ENCODE results near the gene CNTNAP2. TPM values are rescaled to one million over a fixed set of nuclear protein-coding genes. Genes with fewer than 3 reads are reported as not detected.

The CNTNAP2 gene
- total and polyA plus RNA-seq, 9 donors = 8.3 to 18.8 (median 10.4) TPM

DNA sequence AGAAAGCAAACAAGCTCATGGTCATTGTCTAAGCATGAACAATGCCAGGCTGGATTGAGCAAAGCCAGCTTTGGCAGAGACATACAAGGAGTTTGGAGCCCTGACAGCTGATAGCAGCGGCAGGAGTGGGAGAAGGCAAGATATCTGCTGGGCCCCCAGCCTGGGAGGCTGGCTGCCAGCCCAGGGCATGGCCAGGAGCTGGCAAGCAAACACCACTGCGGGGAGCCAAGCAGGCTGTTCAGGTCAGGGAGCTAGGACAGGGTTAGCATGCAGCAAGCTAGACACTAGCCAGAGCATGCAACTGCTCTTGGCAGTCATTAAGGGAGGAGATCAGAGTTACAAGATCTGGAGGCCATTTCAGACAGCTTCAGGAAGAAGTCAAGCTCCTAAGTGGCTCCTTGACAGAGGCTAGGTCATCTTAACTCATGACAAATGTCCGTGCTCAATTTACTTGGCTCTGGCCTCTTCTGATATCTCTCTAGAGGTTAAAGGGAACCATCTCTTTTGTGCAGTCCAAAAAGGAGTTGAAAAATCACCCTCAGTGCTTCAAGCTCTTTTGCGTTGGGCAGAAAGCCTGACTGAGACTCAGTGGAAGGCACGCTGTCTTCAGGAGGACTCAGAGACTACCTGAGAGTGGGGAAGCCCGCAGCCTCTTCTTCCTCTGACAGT is 2037.1 kb downstream of the CNTNAP2 start:
- H3K27ac ChIP-seq (ENCODE audit: low read length) = no peak overlapping the region
- no peaks in the 10 kb centered on the region for H3K36me3 ChIP-seq (ENCODE audit: control insufficient read depth, insufficient read depth, low read length)
- 39% methylated on average over 5 of the region's 6 CpGs for WGBS (ENCODE audit: insufficient coverage)
- no peak overlapping the region for H3K4me3 ChIP-seq (ENCODE audit: low read length)
- peaks cover 2% of the 10 kb centered on the region for H3K9me3 ChIP-seq (replicated peaks; ENCODE audit: control insufficient read depth, low read depth, low read length)
- H3K4me1 ChIP-seq (ENCODE audit: control insufficient read depth, insufficient read depth, low read length) = peaks cover 9% of the 10 kb centered on the region
- DNase-seq = peak; percentile 78
- H3K27me3 ChIP-seq (ENCODE audit: control insufficient read depth, insufficient read depth, low read length) = no peaks in the 10 kb centered on the region

DNA sequence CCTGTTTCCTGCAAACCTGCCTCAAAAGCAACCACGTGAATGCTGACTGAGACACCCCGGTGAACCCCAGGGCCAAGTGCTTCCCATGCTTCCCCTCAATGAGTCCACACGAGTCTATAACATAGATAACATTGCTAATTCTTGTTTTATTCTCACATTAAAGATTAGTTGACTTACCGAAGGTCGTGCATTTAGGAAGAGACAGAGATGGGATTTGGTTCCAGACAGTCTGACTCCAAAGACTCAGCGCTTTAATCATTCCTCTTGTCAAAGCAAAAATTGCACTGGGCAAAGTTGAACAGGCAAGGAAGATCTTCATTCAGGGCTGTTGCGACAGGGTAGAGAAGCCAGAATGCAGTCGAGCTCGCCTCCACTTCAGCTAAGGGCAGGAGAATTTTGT is 2038.4 kb downstream of the CNTNAP2 start:
- H3K9me3 ChIP-seq (replicated peaks; ENCODE audit: control insufficient read depth, low read depth, low read length) = peaks cover 2% of the 10 kb centered on the region
- DNase-seq = no peak
- H3K27ac ChIP-seq (ENCODE audit: low read length) = no peak overlapping the region
- no peaks in the 10 kb centered on the region for H3K27me3 ChIP-seq (ENCODE audit: control insufficient read depth, insufficient read depth, low read length)
- 67% methylated on average over 2 of the region's 9 CpGs for WGBS (ENCODE audit: insufficient coverage)
- peaks cover 9% of the 10 kb centered on the region for H3K4me1 ChIP-seq (ENCODE audit: control insufficient read depth, insufficient read depth, low read length)
- H3K36me3 ChIP-seq (ENCODE audit: control insufficient read depth, insufficient read depth, low read length) = no peaks in the 10 kb centered on the region
- no peak overlapping the region for H3K4me3 ChIP-seq (ENCODE audit: low read length)

- 85% methylated on average over 5 of the region's 8 CpGs for WGBS (ENCODE audit: insufficient coverage)
- H3K36me3 ChIP-seq (ENCODE audit: control insufficient read depth, insufficient read depth, low read length) = no peaks in the 10 kb centered on the region
- H3K27me3 ChIP-seq (ENCODE audit: control insufficient read depth, insufficient read depth, low read length) = no peaks in the 10 kb centered on the region
- H3K4me3 ChIP-seq (ENCODE audit: low read length) = no peak overlapping the region
- no peak for DNase-seq
- peaks cover 9% of the 10 kb centered on the region for H3K4me1 ChIP-seq (ENCODE audit: control insufficient read depth, insufficient read depth, low read length)
- peaks cover 2% of the 10 kb centered on the region for H3K9me3 ChIP-seq (replicated peaks; ENCODE audit: control insufficient read depth, low read depth, low read length)
- H3K27ac ChIP-seq (ENCODE audit: low read length) = no peak overlapping the region
Observed at GRCh38 chr7:148155826-148156225, 2039.2 kb downstream of the CNTNAP2 start.

DNA sequence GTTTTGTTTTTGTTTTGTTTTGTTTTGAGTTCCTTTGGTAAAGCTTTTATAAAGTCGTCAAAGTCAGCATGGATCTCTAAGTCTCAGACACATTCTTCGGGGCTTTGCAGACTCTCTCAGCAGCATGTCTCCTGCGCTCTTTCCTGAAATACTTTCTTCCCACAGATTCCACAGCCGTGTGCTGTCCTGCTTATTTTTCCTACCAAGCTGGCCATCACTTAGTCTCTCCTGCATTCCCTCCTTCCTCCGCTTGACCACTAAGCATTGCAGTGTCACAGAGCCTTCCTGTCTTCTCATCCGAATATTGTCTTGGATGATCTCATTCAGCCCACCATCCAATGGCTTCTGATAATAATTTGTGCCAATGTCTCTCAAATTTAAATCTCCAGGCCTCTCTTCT is 2039.6 kb downstream of the CNTNAP2 start:
- WGBS (ENCODE audit: insufficient coverage) = 77% methylated on average over 5 of the region's 6 CpGs
- no peaks in the 10 kb centered on the region for H3K36me3 ChIP-seq (ENCODE audit: control insufficient read depth, insufficient read depth, low read length)
- H3K4me3 ChIP-seq (ENCODE audit: low read length) = no peak overlapping the region
- no peaks in the 10 kb centered on the region for H3K27me3 ChIP-seq (ENCODE audit: control insufficient read depth, insufficient read depth, low read length)
- peaks cover 9% of the 10 kb centered on the region for H3K4me1 ChIP-seq (ENCODE audit: control insufficient read depth, insufficient read depth, low read length)
- H3K9me3 ChIP-seq (replicated peaks; ENCODE audit: control insufficient read depth, low read depth, low read length) = peaks cover 2% of the 10 kb centered on the region
- H3K27ac ChIP-seq (ENCODE audit: low read length) = no peak overlapping the region
- no peak for DNase-seq

DNA sequence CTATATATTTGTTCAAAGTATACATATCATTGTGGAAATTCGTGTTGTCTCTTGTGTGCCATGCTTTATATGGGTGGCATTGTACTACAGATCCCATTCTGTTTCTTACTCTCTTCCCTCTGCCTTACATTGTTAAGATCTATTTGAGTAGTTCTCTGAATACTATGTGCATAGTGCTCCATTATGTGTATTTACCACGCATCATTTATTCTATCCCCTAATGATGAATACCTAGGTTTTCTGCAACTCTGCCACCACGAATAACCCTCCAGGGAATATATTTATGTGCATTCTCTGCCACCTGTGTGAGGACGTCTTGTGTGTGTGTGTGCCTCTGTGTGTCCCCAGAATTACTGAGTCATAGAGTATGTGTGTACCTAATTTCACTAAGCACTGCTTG is 2042.7 kb downstream of the CNTNAP2 start:
- no peak overlapping the region for H3K4me3 ChIP-seq (ENCODE audit: low read length)
- H3K27me3 ChIP-seq (ENCODE audit: control insufficient read depth, insufficient read depth, low read length) = no peaks in the 10 kb centered on the region
- H3K27ac ChIP-seq (ENCODE audit: low read length) = no peak overlapping the region
- no peaks in the 10 kb centered on the region for H3K4me1 ChIP-seq (ENCODE audit: control insufficient read depth, insufficient read depth, low read length)
- no peak for DNase-seq
- WGBS (ENCODE audit: insufficient coverage) = no CpG with 5 or more reads among the region's 4 CpGs
- H3K9me3 ChIP-seq (replicated peaks; ENCODE audit: control insufficient read depth, low read depth, low read length) = no peaks in the 10 kb centered on the region
- H3K36me3 ChIP-seq (ENCODE audit: control insufficient read depth, insufficient read depth, low read length) = no peaks in the 10 kb centered on the region

DNA sequence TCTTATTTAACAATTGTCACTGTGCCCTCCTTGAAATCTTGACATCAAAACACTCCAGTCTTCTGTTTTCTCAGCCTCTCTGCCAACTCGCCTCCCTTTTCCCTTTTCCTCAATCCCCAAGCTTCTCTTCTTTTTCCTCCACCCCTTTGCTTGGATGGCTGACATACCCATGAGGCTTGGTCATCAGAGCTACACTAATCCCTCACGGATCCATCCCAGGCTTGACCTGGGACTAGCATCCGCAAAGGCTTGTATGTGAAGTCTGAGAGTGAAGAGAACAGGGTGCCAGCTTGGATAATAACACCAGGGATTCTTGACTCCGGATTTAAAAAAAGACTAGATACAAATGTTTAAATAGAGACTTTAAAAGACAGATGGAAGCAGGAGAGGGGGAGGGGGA is 2045.2 kb downstream of the CNTNAP2 start:
- 85% methylated on average over 2 of the region's 4 CpGs for WGBS (ENCODE audit: insufficient coverage)
- H3K4me1 ChIP-seq (ENCODE audit: control insufficient read depth, insufficient read depth, low read length) = no peaks in the 10 kb centered on the region

GRCh38 chr7:148162808-148163207 is 2046.2 kb downstream of the CNTNAP2 start:
- H3K4me1 ChIP-seq (ENCODE audit: control insufficient read depth, insufficient read depth, low read length) = no peaks in the 10 kb centered on the region
- H3K4me3 ChIP-seq (ENCODE audit: low read length) = no peak overlapping the region
- no peaks in the 10 kb centered on the region for H3K27me3 ChIP-seq (ENCODE audit: control insufficient read depth, insufficient read depth, low read length)
- H3K36me3 ChIP-seq (ENCODE audit: control insufficient read depth, insufficient read depth, low read length) = no peaks in the 10 kb centered on the region
- no peak for DNase-seq
- no peak overlapping the region for H3K27ac ChIP-seq (ENCODE audit: low read length)
- H3K9me3 ChIP-seq (replicated peaks; ENCODE audit: control insufficient read depth, low read depth, low read length) = no peaks in the 10 kb centered on the region
- no CpG with 5 or more reads among the region's 4 CpGs for WGBS (ENCODE audit: insufficient coverage)

More for the DNA sequence above, 2045.2 kb downstream of the CNTNAP2 start:
- Histone ChIP-seq H3K4me3 (ENCODE audit: low read length) (no peak overlapping the region), H3K27me3 (ENCODE audit: control insufficient read depth, insufficient read depth, low read length) (no peaks in the 10 kb centered on the region), H3K36me3 (ENCODE audit: control insufficient read depth, insufficient read depth, low read length) (no peaks in the 10 kb centered on the region), H3K27ac (ENCODE audit: low read length) (no peak overlapping the region), H3K9me3 (replicated peaks; ENCODE audit: control insufficient read depth, low read depth, low read length) (no peaks in the 10 kb centered on the region)
- no peak for DNase-seq

- no peaks in the 10 kb centered on the region for H3K9me3 ChIP-seq (replicated peaks; ENCODE audit: control insufficient read depth, low read depth, low read length)
Observed at GRCh38 chr7:148163246-148163645, 2046.6 kb downstream of the CNTNAP2 start.

DNA sequence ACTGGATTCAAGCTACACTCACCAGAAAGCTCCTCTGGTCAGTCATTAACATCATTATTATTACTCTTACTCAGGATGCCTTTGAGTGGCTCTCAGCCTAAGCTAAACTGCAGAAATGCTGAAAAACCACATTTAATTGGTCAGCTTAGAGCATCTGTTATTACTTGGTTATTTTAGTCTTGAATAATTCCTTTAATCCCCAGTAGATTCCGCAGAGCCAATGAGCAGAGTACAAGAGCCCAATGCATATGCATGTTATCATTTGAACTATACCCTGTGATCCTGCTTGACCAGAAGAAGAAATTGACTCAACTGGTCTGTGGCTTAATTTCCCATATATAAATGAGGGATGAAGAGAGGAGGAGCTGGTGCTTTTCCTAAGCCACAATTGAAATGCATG is 2056.3 kb downstream of the CNTNAP2 start:
- no CpG with 5 or more reads among the region's 1 CpG for WGBS (ENCODE audit: insufficient coverage)

More at GRCh38 chr7:148163246-148163645, 2046.6 kb downstream of the CNTNAP2 start:
- Histone ChIP-seq H3K27ac (ENCODE audit: low read length) (no peak overlapping the region), H3K4me3 (ENCODE audit: low read length) (no peak overlapping the region), H3K4me1 (ENCODE audit: control insufficient read depth, insufficient read depth, low read length) (no peaks in the 10 kb centered on the region), H3K36me3 (ENCODE audit: control insufficient read depth, insufficient read depth, low read length) (no peaks in the 10 kb centered on the region), H3K27me3 (ENCODE audit: control insufficient read depth, insufficient read depth, low read length) (no peaks in the 10 kb centered on the region)
- no peak for DNase-seq
- no CpG with 5 or more reads among the region's 1 CpG for WGBS (ENCODE audit: insufficient coverage)

GRCh38 chr7:148173369-148173768 is 2056.8 kb downstream of the CNTNAP2 start:
- no peak for DNase-seq
- WGBS (ENCODE audit: insufficient coverage) = 88% methylated on average over 1 of the region's 3 CpGs

More for the DNA sequence above, 2056.3 kb downstream of the CNTNAP2 start:
- Histone ChIP-seq H3K4me3 (ENCODE audit: low read length) (no peak overlapping the region), H3K4me1 (ENCODE audit: control insufficient read depth, insufficient read depth, low read length) (peaks cover 3% of the 10 kb centered on the region), H3K36me3 (ENCODE audit: control insufficient read depth, insufficient read depth, low read length) (no peaks in the 10 kb centered on the region), H3K27me3 (ENCODE audit: control insufficient read depth, insufficient read depth, low read length) (no peaks in the 10 kb centered on the region), H3K9me3 (replicated peaks; ENCODE audit: control insufficient read depth, low read depth, low read length) (no peaks in the 10 kb centered on the region), H3K27ac (ENCODE audit: low read length) (no peak overlapping the region)
- DNase-seq = peak; percentile 58

DNA sequence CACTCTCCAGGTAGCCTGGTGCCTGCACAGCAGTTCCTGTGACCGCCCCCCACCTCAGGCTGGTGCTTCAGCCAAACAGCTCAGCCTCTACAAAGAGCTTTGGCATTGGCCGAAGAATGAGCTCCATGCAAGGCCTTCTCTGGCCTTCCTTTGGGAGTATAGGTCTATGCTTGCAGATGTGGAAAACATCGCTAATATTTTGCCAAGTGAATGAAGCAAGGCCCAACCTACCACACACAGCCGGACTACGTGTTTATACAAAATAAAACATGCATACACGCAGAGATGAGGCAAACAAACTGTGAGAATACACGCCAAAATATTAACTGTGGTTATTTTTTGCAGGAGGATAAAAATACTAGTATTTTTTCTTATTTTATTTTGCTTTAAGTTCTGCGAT is 2057.8 kb downstream of the CNTNAP2 start:
- Histone ChIP-seq H3K27ac (ENCODE audit: low read length) (peak overlapping the region; percentile 3), H3K9me3 (replicated peaks; ENCODE audit: control insufficient read depth, low read depth, low read length) (no peaks in the 10 kb centered on the region), H3K4me1 (ENCODE audit: control insufficient read depth, insufficient read depth, low read length) (peaks cover 3% of the 10 kb centered on the region), H3K36me3 (ENCODE audit: control insufficient read depth, insufficient read depth, low read length) (no peaks in the 10 kb centered on the region), H3K27me3 (ENCODE audit: control insufficient read depth, insufficient read depth, low read length) (no peaks in the 10 kb centered on the region), H3K4me3 (ENCODE audit: low read length) (no peak overlapping the region)
- DNase-seq = peak; percentile 80
- WGBS (ENCODE audit: insufficient coverage) = no CpG with 5 or more reads among the region's 8 CpGs

More at GRCh38 chr7:148173369-148173768, 2056.8 kb downstream of the CNTNAP2 start:
- Histone ChIP-seq H3K4me1 (ENCODE audit: control insufficient read depth, insufficient read depth, low read length) (peaks cover 3% of the 10 kb centered on the region), H3K4me3 (ENCODE audit: low read length) (no peak overlapping the region), H3K9me3 (replicated peaks; ENCODE audit: control insufficient read depth, low read depth, low read length) (no peaks in the 10 kb centered on the region), H3K27ac (ENCODE audit: low read length) (no peak overlapping the region), H3K36me3 (ENCODE audit: control insufficient read depth, insufficient read depth, low read length) (no peaks in the 10 kb centered on the region), H3K27me3 (ENCODE audit: control insufficient read depth, insufficient read depth, low read length) (no peaks in the 10 kb centered on the region)
